ENCODE results near the gene AQP7.

GRCh38 chr9:33378121-33378795 is 24.1 kb downstream of the AQP7 start:
- TF ChIP-seq EZH2 (IDR thresholded peaks at IDR 0.05; ENCODE audit: borderline replicate concordance, insufficient read depth, low read length, poor library complexity, severe bottlenecking) (no peak), TAF1 (IDR thresholded peaks at IDR 0.05; ENCODE audit: low read depth) (no peak), CTCF (IDR thresholded peaks at IDR 0.05; ENCODE audit: poor library complexity, severe bottlenecking) (no peak), SMC3 (conservative IDR thresholded peaks at IDR 0.05; ENCODE audit: poor library complexity) (no peak), RAD21 (conservative IDR thresholded peaks at IDR 0.05) (no peak), REST (IDR thresholded peaks at IDR 0.05; ENCODE audit: borderline replicate concordance) (no peak)

Data from neural cell (in vitro differentiated cells).